Forelimb muscle (tissue), 1 donor: Measurements from ENCODE around the gene TMPRSS11D. TPM values are rescaled to one million over a fixed set of nuclear protein-coding genes. Genes with fewer than 3 reads are reported as not detected.
A peak's percentile ranks its signal among the peaks of the same experiment; 100 is the strongest.

Source experiments
- DNase-seq: peaks from one replicate; pipeline ENCODE4 v3.0.0-alpha.2; 2013; ENCODE audit warnings: low read depth
- polyA plus RNA-seq: library from polyadenylated mRNA; unstranded; fragments of 120-200 nt; gene quantifications from one replicate; pipeline ENCODE4 v1.2.1, GENCODE V29; 2013; ENCODE audit not compliant: insufficient read length

TMPRSS11D gene
- polyA plus RNA-seq, 1 donor, result 0.19 TPM

DNA sequence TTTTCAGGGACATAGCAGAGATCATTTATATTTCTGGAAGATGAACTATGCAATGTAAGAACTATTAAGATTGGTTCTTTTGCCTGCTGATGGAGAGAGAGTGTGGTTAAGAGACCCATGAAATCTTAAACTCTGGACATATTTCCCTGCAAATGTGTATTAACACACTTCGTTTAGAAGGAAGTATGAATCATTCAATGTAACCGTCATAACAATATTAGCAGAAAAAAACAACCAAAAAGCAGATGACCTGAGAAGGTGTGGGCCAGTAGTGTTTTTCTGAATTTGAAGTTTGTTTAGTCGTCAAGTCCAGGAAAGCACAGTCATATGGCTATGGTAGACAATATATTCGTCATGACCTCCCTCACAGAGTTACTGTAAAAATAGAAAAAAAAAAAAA lies 2.5 kb upstream of the TMPRSS11D start:
- no peak for DNase-seq

- no peak for DNase-seq
Observed at GRCh38 chr4:67885762-67886161, 2.0 kb upstream of the TMPRSS11D start.

DNA sequence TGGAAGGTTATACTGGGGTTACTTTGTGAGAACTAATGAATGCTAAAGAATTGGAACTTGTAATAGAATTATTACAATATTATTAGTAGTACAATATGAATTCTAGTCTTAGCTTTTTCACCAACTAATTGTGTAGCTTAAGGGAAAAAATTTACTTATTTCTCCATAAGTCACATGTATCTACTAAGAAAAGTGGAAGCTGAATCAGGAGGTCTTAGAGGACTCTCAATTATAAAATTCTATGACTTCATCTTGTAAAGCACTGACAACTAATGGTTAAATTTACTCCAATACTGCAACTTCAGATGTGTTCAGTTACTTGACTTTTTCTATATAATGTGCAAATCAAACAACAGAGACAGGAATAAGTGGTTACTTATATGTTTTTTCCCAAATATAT lies 899 bp upstream of the TMPRSS11D start:
- DNase-seq, result no peak

DNA sequence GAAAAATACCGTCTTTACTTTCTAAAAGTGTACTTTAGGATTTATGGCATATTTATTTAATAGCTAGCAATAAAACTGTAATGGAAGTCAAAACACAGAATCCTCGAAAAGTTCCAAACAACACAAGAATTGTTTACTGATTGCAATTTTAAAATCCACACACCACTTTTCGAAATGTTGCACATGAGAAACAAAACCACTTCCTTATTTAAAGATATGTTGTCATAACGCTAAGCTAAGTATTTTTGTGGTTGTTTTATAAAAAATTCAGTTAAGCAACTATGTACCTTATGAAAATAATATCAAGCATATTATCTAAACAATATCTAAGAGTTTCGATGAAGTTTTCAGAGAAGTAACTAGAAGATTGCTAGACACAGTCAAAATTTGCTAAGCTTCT lies 344 bp downstream of the TMPRSS11D start:
- no peak for DNase-seq

DNA sequence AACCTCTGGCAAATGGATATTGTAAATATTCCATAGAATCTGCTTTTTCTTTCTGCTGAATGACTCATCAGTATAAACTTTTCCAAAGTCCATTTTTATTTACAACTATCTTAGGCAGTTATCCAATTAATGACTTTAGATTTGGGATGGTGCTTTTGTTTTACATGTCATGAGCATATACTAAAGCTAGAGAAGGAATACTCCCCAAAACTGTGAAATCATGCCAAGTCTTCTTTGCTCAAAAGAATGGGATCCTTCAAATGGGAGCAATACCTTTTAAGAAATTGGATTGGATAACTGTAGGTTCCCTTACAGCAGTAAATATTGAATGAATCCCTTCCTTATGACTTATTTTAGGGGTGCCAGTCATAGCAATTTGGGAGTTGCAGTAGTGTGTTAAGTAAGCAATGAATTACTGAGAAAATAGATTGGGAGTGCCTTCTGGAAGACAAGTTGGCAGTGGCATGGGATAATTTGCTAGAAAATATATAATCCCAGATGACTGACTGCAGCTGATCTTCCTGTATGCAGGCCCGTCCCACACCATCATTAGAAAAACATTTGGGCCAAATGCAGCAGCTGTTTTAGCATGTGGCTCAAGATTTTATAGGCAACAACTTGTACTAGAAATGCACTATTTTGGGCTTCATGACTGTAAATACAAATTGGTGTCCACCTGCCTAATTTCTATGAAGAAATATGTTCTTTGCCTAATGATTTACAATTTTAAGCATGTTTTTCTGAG lies 2.8 kb downstream of the TMPRSS11D start:
- peak; percentile 64 for DNase-seq

DNA sequence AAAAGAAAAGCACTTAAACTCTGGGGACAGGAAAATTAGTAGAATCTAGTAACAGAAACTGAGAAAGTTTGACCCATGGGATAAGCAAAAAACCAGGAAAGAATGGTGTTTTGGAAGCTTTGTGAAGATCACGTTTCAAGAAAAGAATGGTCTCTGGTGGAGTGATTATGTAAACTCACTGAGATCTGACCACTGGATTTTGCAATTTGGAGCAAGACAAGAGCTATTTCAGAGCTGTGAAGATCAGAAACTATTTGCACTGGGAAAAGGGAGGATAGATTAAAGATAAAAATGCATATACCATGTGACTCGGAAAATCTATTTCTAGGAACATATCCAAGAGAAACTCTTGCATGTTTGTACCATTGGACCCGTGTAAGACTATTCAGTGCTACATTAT lies 4.3 kb downstream of the TMPRSS11D start:
- DNase-seq, result no peak

DNA sequence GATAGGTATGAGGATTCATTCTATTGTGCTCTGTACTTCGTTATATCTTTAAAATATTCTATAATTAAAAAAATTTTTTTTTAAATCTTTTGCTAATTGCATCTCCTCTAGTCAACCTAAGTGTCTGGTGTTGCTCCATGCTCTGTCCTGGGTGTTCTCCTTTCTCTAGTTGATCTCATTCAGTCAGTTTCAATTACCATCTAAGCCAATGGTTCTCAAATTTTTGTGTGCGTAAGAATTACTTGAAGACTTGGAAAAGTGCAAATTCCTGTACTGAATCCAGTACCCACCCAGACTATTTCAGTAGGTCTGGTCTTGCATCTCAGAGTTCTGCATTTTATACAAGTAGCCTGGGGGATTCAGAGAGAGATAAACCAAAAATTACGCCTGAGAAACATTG lies 6.7 kb downstream of the TMPRSS11D start:
- DNase-seq, result no peak

- DNase-seq, result peak; percentile 48
Observed at GRCh38 chr4:67874986-67875385, 8.8 kb downstream of the TMPRSS11D start.

GRCh38 chr4:67873116-67873515 lies 10.7 kb downstream of the TMPRSS11D start:
- DNase-seq, result no peak

DNA sequence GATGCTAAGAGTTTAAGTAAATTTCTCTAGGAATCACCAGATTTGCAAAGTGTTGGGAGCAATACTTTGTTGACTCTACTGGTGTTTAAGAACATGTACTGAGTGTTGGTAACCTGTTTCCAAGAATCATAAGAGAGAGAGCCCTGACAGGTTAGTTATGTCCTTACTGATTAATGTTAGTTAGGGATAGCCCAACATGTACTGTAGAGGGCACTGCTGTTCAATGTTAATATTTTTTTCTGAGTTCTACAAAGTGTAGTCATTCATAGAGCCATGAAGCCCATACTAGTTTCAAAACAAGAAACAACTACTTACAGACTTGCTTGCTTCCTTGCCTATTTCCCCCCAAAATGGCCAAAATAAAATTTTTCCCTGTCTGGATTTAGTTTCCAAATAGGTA lies 11.9 kb downstream of the TMPRSS11D start:
- no peak for DNase-seq

GRCh38 chr4:67869580-67870190 lies 14.1 kb downstream of the TMPRSS11D start:
- DNase-seq, result no peak

DNA sequence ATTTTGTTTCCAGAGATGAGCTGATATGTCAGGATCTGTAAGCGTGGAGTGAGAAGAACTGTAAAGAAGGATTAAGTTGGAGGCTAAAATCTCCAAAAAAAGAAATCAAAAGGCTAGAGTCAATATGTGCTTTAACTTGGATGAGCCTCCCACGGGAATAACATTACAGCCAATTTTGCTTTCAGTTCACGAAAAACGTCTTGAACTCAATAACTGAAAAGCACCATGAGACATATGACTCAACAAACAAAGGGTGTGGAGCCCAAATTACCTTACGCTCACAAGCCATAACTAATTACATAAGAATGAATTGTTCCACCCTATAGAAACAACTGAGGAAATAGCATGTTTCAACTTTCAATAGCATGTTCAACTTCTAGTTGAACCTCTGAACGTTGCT lies 22.3 kb downstream of the TMPRSS11D start:
- DNase-seq, result no peak

DNA sequence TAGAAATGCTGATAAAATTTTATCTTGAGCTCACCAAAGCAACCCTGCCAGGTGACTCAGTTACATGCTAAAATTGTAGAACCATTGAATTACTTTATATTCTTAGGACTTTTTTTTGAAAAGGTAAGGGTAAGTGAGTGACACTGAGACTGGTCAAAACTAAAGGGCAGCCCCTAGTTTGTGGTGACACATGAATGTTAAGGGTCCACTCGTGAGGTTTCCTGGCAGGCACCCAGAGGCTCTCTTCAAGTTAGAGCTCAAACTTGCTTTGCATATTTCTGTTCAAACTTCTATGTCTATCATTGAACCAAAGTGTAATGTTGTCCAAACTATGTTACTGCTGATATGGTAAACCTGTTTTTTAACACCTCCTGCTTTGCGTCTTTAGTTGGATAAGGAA lies 30.5 kb downstream of the TMPRSS11D start:
- DNase-seq, result no peak

DNA sequence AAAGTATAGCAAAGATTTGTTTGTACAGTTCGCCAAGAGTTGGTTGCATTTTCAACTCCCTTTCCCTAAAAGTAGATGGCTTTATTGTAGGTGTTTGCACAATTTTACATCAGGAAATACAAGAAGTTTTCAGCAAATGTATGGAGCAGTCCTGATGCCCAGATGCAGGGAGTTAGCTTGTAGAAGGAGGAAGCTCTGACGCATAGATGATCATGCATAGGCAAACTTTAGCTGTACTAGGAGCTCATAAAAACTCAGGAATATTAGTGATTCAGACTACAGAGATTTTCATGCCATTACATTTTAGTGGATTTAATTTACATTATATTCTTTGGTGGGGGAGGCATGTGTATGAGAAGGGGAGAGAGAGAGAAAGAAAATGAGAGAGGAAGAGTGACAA lies 62.9 kb downstream of the TMPRSS11D start:
- no peak for DNase-seq

DNA sequence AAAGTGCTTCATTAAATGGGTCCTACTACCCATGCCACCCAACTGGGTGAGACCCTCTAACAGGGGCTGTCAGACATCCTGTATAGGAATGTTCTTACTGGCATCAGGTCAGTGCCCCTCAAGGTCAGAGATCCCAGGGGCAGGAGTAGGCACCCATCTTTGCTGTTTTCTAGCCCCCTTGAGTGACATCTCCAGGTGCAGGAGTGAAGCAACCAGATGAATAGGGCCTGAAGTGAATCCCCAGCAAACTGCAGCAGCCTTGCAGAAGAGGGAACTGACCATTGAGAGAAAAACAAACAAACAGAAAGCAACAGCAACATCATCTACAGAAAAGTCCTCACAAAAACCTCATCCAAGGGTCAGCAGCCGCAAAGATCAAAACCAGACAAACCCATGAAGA lies 73.8 kb downstream of the TMPRSS11D start:
- no peak for DNase-seq

DNA sequence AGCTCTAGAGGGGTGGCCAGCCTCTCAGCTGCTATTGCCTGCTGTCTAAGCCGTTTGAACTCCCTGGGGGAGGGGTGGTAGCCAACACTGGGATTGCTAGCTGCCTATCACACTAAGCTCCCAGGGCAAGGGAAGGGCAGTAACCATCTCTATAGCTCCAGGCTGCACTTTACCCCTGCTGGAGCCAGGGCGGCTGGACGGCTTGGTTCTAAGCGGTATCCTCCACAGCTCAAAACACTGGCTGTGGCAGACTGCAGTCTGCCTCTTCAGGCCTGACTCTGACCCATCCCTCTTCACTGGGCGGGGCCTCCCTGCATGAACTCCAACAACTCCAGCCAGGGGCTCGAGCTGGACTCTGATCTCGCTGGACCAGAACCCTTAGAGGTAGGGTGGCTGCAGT lies 74.3 kb downstream of the TMPRSS11D start:
- no peak for DNase-seq

- DNase-seq, result no peak
Observed at GRCh38 chr4:67796810-67797209, 87.0 kb downstream of the TMPRSS11D start.

DNA sequence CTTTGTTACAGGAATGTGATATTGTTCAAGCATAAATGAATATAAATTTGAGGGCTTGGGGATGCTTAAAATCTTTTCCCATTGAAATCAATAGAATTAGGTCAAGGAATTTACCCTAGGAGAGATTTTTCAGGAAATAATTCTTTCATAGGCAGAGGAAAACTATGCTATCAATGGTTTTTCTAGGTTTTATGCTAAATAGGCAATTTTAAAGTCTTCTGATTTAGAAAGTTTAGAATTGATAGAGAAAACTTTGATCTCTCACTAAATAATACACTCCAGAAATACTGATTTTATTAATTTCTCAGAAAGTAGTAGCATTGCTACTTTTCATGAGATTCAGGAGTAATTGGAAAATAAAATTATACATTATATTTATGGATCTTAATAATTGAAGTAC lies 93.1 kb downstream of the TMPRSS11D start:
- DNase-seq, result no peak

DNA sequence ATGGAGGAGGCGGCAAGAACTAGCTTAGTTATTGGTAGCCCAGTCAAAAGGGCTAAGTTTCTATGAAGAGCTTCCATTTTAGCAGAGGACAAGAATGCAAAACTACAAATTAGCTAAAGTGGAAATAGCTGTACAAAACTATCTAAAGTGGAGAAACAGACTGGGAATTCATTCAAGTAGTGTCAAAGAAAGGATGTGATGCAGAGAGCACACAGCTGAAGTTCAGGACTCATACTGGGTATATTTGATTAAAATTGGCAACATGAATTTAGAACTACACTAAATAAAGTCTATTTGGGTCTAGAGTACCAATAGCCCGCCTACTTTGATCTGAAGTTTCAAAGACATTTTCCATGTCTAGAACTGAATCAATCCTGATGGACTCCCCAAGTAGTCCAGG lies 96.5 kb downstream of the TMPRSS11D start:
- no peak for DNase-seq

DNA sequence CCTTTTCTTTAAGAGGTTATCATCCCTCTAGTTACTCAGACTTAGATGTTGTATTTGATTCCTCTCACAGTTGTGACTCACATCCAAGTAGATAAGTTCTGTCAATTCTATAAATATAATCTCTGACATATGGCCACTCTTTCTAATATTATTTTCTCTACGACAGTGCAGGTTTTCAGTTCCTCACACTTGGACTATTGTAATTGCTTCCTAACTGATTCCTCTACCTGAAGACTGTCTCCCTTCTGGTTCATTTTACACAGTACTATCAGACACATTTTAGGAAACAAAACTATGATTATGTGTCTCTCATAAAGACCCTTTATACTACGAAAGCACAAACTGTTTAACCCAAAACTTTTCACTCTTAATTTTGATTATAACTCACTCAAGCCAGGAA lies 98.3 kb downstream of the TMPRSS11D start:
- DNase-seq, result no peak

DNA sequence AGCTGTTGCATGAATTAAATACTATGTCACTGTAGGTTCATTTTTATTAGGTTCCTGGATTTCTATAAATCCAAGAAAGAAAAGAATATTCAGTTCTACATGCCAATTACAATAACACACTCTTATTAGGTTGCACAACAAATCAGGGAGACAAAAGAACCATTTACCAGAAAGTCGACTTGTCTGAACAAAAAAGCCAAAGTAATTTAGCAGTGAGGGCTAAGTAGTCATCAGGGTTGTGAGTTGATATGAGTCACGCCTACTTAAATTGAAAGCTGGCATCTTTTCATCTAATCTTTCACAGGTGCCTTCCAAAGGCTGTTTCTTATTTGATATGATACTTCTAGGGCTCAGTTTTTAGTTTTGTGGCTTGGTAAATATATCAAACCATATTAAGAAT lies 104.2 kb downstream of the TMPRSS11D start:
- no peak for DNase-seq

- DNase-seq, result no peak
Observed at GRCh38 chr4:67776746-67777145, 107.1 kb downstream of the TMPRSS11D start.
